ENCODE measurements around the gene ST3GAL2. TPM values are rescaled to one million over a fixed set of nuclear protein-coding genes. Genes with fewer than 3 reads are reported as not detected.

Gene ST3GAL2
- total RNA-seq, 2 donors from 2014 or later: 56.4 to 57.8 TPM

GRCh38 chr16:70466805-70467076, 27.8 kb upstream of the ST3GAL2 start:
- Histone ChIP-seq H3K36me3 (ENCODE audit: control insufficient read depth, insufficient read depth, low read length) (peaks cover 6% of the 10 kb centered on the region), H3K4me1 (ENCODE audit: control insufficient read depth, insufficient read depth, low read length) (no peaks in the 10 kb centered on the region), H3K4me3 (ENCODE audit: low read length) (no peak overlapping the region), H3K27ac (ENCODE audit: low read depth, low read length) (no peak overlapping the region), H3K27me3 (ENCODE audit: control insufficient read depth, insufficient read depth, low read length, poor library complexity, severe bottlenecking) (no peaks in the 10 kb centered on the region), H3K9me3 (ENCODE audit: control insufficient read depth, low read length) (no peaks in the 10 kb centered on the region), H3K9ac (ENCODE audit: extremely low read depth, low read length, poor library complexity, severe bottlenecking) (no peak overlapping the region)
- Mint-ChIP-seq H3K36me3 (ENCODE audit: low read depth) (no peaks in the 10 kb centered on the region), H3K9me3 (no peaks in the 10 kb centered on the region), H3K27ac (no peak overlapping the region), H3K27me3 (ENCODE audit: insufficient read depth) (no peaks in the 10 kb centered on the region), H3K4me3 (no peak overlapping the region), H3K4me1 (peaks cover 4% of the 10 kb centered on the region)
- DNase-seq: no peak
- TF ChIP-seq, protein P1, sequence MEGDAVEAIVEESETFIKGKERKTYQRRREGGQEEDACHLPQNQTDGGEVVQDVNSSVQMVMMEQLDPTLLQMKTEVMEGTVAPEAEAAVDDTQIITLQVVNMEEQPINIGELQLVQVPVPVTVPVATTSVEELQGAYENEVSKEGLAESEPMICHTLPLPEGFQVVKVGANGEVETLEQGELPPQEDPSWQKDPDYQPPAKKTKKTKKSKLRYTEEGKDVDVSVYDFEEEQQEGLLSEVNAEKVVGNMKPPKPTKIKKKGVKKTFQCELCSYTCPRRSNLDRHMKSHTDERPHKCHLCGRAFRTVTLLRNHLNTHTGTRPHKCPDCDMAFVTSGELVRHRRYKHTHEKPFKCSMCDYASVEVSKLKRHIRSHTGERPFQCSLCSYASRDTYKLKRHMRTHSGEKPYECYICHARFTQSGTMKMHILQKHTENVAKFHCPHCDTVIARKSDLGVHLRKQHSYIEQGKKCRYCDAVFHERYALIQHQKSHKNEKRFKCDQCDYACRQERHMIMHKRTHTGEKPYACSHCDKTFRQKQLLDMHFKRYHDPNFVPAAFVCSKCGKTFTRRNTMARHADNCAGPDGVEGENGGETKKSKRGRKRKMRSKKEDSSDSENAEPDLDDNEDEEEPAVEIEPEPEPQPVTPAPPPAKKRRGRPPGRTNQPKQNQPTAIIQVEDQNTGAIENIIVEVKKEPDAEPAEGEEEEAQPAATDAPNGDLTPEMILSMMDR (conservative IDR thresholded peaks at IDR 0.05): no peak
- WGBS, 2 experiments (ENCODE audit: insufficient coverage in 1 of 2, insufficient read length in 1 of 2): 93 to 100% methylated on average over 3 to 7 of the region's 7 CpGs

DNA sequence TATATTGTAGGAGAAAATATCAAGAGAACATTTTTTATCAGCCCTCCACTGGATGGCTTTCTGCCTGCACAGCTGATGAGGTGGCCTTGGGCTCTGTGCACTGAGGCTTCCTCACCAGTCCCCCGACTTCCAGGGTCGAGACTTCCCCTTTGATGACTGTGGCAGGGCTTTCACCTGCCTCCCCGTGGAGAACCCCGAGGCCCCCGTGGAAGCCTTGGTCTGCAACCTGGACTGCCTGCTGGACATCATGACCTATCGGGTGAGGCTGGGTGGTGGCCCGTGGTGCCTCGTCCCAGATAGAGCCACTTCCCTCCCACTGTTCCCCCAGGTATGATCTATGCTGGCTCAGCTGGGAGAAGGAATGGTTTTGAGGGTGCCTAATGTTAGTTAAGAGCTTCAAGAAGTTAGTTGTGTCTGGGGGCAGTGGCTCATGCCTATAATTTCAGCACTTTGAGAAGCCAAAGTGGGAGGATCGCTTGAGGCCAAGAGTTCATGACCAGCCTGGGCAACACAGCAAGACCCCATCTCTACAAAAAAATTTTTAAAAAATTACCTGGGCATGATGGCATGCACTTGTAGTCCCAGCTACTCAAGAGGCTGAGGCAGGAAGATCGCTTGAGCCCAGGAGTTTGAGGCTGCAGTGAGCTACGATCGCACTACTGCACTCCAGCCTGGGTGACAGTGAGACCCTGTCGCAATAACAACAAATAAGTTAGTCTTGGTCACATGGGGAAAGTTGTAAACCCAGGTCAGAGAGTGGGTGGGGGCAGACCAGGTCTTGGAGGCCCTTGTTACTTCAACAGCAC, 27.3 kb upstream of the ST3GAL2 start:
- H3K9me3 Mint-ChIP-seq: no peaks in the 10 kb centered on the region
- H3K4me3 ChIP-seq (ENCODE audit: low read length): no peak overlapping the region
- no peak for DNase-seq
- no peaks in the 10 kb centered on the region for H3K27me3 ChIP-seq (ENCODE audit: control insufficient read depth, insufficient read depth, low read length, poor library complexity, severe bottlenecking)
- H3K36me3 Mint-ChIP-seq (ENCODE audit: low read depth): no peaks in the 10 kb centered on the region
- 91 to 98% methylated on average over 7 to 13 of the region's 13 CpGs for WGBS, 2 experiments (ENCODE audit: insufficient coverage in 1 of 2, insufficient read length in 1 of 2)
- no peak overlapping the region for H3K27ac ChIP-seq (ENCODE audit: low read depth, low read length)
- no peak overlapping the region for H3K27ac Mint-ChIP-seq
- no peak overlapping the region for H3K9ac ChIP-seq (ENCODE audit: extremely low read depth, low read length, poor library complexity, severe bottlenecking)
- no peaks in the 10 kb centered on the region for H3K27me3 Mint-ChIP-seq (ENCODE audit: insufficient read depth)
- no peaks in the 10 kb centered on the region for H3K9me3 ChIP-seq (ENCODE audit: control insufficient read depth, low read length)
- H3K4me3 Mint-ChIP-seq: no peak overlapping the region
- H3K36me3 ChIP-seq (ENCODE audit: control insufficient read depth, insufficient read depth, low read length): peaks cover 6% of the 10 kb centered on the region
- TF ChIP-seq, protein P1 (conservative IDR thresholded peaks at IDR 0.05): no peak
- peaks cover 6% of the 10 kb centered on the region for H3K4me1 Mint-ChIP-seq
- H3K4me1 ChIP-seq (ENCODE audit: control insufficient read depth, insufficient read depth, low read length): no peaks in the 10 kb centered on the region

GRCh38 chr16:70463235-70463634, 24.3 kb upstream of the ST3GAL2 start:
- no peak overlapping the region for H3K27ac Mint-ChIP-seq
- H3K4me3 Mint-ChIP-seq: no peak overlapping the region
- Histone ChIP-seq H3K27me3 (ENCODE audit: control insufficient read depth, insufficient read depth, low read length, poor library complexity, severe bottlenecking) (no peaks in the 10 kb centered on the region), H3K4me3 (ENCODE audit: low read length) (no peak overlapping the region), H3K9ac (ENCODE audit: extremely low read depth, low read length, poor library complexity, severe bottlenecking) (no peak overlapping the region), H3K27ac (ENCODE audit: low read depth, low read length) (no peak overlapping the region), H3K4me1 (ENCODE audit: control insufficient read depth, insufficient read depth, low read length) (peaks cover 5% of the 10 kb centered on the region), H3K9me3 (ENCODE audit: control insufficient read depth, low read length) (no peaks in the 10 kb centered on the region), H3K36me3 (ENCODE audit: control insufficient read depth, insufficient read depth, low read length) (peaks cover 6% of the 10 kb centered on the region)
- 86 to 100% methylated on average over 1 to 2 of the region's 2 CpGs for WGBS, 2 experiments (ENCODE audit: insufficient coverage in 1 of 2, insufficient read length in 1 of 2)
- no peak for DNase-seq
- H3K36me3 Mint-ChIP-seq (ENCODE audit: low read depth): no peaks in the 10 kb centered on the region
- TF ChIP-seq, protein P1 (conservative IDR thresholded peaks at IDR 0.05): no peak
- peaks cover 9% of the 10 kb centered on the region for H3K4me1 Mint-ChIP-seq
- H3K9me3 Mint-ChIP-seq: no peaks in the 10 kb centered on the region
- H3K27me3 Mint-ChIP-seq (ENCODE audit: insufficient read depth): no peaks in the 10 kb centered on the region
